Keratinocyte (primary cell): ENCODE measurements around the gene CCDC92B.

Experiments
- EZH2 ChIP-seq: IDR thresholded peaks from one replicate; pipeline ENCODE4 v1.6.1; 2012; ENCODE audit warnings: inconsistent platforms, mild to moderate bottlenecking, low read length, moderate library complexity
- TF ChIP-seq, protein P1 (sequence below), 3 experiments: IDR thresholded peaks in 1 of 3; conservative IDR thresholded peaks in 1 of 3; optimal IDR thresholded peaks in 1 of 3; 2 replicates in 2 of 3; 3 replicates in 1 of 3; pipeline versions ENCODE3 to v1.5.1; 2011; ENCODE audit warnings: low read length in 3 of 3, mild to moderate bottlenecking in 3 of 3, moderate library complexity in 2 of 3, control low read depth in 1 of 3, inconsistent platforms in 1 of 3; ENCODE audit not compliant: insufficient read depth in 2 of 3; ENCODE audit errors: extremely low read depth in 1 of 3

DNA sequence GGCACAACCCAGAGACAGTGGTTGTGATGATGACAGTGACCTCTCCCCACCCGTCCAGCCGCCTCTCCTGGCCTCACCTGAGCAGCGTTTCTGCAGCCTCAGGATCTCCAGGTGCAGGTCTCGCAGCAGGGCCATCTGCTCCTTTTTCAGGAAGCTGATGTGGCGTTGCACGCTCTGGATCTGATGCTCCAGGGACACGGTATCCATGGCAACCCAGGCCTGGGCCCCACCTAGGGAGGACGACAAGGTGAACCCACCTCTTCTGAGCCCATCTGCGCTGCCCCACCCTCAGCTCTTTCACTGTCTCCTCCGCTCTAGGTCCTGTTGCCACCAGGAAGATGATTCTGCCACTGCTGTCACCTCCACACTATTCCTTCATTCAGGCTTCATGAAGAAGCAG, 14.5 kb downstream of the CCDC92B start:
- TF ChIP-seq, protein P1, sequence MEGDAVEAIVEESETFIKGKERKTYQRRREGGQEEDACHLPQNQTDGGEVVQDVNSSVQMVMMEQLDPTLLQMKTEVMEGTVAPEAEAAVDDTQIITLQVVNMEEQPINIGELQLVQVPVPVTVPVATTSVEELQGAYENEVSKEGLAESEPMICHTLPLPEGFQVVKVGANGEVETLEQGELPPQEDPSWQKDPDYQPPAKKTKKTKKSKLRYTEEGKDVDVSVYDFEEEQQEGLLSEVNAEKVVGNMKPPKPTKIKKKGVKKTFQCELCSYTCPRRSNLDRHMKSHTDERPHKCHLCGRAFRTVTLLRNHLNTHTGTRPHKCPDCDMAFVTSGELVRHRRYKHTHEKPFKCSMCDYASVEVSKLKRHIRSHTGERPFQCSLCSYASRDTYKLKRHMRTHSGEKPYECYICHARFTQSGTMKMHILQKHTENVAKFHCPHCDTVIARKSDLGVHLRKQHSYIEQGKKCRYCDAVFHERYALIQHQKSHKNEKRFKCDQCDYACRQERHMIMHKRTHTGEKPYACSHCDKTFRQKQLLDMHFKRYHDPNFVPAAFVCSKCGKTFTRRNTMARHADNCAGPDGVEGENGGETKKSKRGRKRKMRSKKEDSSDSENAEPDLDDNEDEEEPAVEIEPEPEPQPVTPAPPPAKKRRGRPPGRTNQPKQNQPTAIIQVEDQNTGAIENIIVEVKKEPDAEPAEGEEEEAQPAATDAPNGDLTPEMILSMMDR (optimal IDR thresholded peaks at IDR 0.05 in 1 of 3, IDR thresholded peaks at IDR 0.05 in 1 of 3, conservative IDR thresholded peaks at IDR 0.05 in 1 of 3; ENCODE audit: extremely low read depth in 1 of 3, insufficient read depth in 2 of 3, low read length in 3 of 3): no peak
- TF ChIP-seq EZH2: no peak
